NCI-H1092 treated with DMSO at 0.1 percent for 48 hours (cell line): ENCODE results near the gene PTBP2.

Experiments
- DNase-seq: peaks from one replicate; lab custom pipeline; 2025; lab: John Stamatoyannopoulos, UW

Gene PTBP2

DNA sequence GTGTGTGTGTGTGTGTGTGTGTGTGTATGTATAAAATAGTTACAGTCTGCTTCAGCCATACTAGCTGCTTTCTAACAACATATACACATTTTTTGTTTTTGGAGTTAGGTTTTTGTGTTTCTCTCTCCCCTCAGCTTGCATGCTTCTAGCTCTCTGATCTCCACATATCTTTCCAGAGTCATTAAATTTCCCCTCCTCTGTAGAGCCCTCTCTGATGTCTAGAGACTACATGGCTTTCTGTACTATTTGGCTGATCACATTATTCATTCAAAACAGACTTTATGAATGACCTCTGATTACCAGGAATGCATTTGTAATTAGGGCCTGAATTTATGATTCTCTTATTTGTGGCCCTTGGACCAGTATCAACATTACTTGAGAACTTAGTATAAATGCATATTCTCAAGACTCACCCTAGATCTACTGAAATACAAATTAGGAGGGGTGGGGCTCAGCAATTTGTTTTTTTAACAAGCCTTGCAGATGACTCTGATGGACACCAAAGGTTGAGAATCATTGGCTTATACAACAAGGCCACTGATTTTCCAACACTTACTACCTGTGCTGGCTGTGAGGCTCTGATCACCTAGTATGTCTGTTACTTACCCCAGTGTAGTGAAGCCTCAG lies 104.5 kb downstream of the PTBP2 start:
- DNase-seq: no peak

DNA sequence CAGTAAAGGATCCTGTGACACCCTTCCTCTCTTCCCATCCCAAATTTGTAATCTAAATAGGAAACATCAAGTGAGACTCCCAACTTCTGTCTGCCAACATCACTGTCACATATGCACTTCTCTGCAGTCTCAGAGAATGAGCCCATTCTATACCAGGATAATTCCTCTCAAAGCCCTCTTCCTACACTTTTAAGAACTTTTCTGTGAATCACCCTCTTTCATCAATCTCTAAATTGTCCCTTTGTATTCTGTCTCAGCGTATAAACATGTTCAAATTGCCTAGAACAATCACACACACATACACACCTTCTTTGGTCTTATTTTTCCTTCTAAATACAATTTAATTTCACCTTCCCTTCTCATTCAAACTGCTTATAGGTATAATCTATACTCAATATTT lies 111.8 kb downstream of the PTBP2 start:
- DNase-seq: no peak

DNA sequence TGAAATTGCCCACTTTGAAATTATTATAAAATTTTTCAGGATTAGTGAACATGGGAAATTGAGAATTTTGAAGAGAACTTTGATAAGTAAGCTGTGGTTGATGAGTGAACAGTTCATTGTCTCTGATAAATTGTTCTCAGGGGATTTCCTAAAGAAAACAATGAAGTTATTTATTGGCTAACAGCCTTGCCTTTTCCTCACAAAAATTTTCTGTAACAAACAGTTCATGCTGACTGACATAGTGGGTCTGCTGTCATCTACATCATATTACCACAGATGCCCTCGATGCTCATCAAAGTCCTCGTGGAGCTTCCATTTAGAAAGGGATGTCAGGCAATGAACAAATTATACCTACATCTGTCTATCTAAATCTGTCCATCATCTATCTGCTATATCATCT lies 113.4 kb downstream of the PTBP2 start:
- DNase-seq: no peak

DNA sequence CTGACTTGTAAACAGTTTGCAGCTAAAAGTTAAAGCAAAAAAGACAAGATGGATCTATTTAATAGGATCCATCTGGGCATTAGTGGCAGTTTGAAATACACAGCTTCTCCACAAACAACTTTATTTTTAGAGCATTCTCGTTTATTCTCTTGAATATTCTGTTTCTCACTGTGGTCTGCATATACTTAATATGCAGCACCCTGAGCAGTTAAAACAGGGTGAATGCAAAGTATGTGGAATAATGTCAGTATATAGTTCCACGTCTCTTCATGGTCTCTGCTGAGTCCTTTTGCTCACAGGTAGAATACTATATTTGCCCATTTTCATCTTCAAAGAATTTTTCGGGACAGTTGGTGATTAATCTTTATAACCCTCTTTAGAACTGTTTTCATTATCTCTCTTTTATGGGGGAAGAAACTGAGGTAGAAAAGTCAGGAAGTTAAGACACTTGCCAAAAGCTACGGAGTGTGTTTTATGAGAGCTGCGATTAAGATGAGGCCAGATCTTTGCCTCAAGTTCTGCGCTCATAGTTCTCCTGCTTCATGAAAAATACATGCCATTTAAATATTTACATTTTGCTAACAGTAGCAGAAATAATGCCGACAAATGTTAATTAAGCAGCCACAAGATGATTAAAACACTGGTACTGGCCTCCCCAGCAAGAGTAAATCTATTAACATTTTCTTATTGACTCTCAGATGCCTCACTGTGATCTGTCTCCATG lies 115.6 kb downstream of the PTBP2 start:
- no peak for DNase-seq

DNA sequence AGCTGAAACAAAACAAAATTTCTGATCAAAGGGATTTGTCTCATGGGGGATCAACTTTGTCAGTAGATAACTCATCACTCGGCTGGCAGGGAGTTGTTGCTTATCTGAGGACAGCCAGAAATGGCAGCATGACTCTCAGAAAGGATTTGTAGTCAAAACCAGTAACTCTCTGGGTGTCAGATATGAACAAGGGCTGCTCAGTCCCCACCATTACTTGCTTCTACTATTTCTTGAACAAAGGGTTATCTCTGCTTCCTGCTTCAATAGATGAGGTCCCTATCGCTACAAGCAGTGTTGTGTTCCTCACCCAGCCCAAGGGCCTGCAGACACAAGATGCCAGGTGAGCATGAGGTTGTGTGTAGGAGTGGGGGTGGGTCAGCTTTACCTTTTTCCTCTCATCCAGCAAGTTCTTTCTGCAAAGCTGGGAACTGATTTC lies 116.2 kb downstream of the PTBP2 start:
- no peak for DNase-seq

DNA sequence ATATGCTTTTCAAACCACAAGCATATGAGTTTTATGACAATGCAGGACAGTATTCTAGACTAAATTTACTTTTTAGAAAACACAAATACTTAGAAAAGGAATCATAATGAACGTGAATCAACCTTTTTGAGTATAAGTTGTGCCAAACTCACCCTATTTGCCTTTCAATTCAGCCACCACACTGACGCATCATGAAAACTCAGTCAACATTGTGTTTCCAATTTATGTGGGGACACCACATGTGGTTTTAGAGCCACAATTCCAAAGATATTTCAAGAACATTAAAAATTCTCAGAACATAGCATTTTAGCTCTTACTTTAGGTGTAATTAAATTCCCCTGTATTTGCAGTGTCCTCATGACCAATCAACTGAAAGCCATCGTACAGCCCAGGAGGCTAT lies 118.8 kb downstream of the PTBP2 start:
- no peak for DNase-seq

DNA sequence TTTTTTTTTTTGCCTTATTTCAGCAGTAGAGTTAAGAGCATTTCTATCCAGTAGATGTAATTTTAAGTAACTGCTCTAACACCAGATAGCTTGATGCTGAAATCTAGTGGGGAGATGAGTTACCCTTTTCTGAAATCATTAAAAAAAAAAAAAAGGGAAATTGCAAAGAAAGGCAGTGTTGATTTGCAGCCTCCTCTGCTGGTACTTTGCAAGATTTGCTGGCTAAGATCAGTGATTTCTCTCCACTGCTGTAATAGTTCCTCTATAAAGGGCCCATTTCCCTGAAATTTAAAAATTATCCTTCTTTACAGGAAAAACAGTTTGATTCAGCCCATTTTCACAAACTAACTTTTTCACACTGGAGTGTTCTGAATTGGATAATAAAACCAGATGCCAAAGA lies 120.6 kb downstream of the PTBP2 start:
- DNase-seq: no peak

DNA sequence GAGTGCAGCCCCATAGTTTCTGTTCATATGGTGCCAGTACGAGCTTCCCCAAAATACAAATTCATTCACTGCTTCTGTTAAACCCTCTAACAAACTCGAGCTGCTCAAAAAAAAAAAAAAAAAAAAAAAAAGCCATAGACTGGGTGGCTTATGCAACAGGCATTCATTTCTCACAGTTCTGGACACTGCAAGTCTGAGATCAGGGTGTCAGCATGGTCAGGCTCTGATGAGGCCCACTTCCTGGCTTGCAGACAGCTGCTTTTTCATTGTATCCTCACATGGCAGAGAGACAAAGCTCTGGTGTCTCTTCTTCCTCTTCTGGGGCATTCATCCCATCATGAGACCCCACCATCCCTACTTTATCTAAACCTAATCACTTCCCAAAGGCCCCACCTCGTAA lies 121.6 kb downstream of the PTBP2 start:
- DNase-seq: no peak

DNA sequence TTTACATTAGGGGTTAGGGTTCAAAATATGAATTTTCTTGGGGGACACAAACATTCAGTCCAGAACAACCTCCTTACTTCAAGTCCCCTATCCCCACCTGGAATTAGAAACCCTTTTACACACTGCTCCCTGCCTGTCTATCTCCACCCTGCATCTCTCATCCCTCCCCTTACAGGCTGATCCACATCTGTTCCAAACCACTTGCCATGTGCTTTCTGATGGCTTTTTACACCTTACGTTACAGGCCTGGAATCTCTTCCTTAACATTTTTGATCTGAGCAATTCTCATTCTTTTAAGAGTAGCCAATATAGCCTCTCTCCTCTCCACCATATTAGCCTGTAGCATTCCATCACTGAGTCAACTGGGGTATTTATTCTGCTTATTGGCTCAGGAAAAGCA lies 122.0 kb downstream of the PTBP2 start:
- DNase-seq: no peak

DNA sequence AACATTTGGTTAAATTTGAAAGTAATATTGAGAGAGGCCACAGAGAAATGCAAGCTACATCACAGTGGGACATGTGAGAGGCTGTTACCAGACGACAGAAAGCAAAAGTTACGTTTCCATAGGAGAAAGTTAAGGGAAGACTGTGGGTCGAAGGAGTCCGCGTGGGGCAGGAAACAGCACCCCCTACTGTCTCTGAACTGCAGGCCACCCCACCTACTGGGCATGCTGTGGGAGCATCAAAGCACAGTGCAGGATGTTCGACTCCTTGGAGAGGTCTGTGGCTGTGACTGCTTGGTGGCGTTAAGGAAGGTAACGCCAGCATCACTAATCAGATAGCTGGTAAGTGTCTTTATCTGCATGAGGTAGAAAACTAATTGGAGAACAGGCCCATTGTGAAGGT lies 123.9 kb downstream of the PTBP2 start:
- no peak for DNase-seq

DNA sequence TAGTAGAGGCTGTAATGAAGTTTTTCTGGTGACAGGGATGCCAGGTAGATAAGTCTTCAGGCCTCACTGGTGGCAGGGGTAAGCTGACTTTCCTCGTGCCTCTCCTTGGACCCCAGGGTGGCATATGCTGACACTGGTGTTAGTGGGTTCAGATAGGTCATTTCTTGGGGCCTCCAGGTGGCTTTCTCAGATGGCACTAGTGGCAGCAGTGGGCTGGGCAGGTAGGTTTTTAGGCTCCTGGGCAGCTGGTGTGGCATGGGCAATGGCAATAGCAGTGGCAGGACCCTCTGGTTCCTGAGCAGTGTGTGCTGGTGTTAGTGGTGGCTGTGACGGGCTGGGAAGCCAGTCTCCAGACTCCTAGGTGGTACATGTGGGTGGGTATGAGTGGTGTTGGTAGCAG lies 140.3 kb downstream of the PTBP2 start:
- DNase-seq: no peak

DNA sequence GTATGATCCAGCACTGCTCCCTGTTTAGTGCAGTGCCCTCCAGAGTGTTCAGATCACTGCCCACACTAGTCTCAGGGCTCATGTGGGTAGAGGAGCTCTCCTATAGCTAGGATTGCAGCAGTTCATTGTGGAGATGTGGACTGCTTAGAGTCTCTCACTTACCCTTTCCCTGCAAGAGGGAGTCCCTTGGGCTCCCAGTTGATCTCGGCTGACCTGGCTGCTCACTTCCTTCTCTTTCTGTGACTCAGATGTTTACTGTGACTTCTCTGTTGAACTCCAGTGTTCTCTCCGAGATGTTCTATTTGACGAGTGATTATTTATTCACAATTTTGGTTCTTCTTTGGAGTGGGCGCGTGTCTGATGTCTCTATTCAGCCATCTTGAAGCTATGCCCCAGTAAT lies 141.9 kb downstream of the PTBP2 start:
- DNase-seq: no peak
